Astrocyte (in vitro differentiated cells and primary cell): Measurements from ENCODE around the gene CKLF. TPM values are rescaled to one million over a fixed set of nuclear protein-coding genes. Genes with fewer than 3 reads are reported as not detected.

Source experiments
- DNase-seq: peaks from one replicate; pipeline ENCODE4 v3.0.0-alpha.2; 2010; ENCODE audit warnings: low read depth
- FAIRE-seq: peaks from 2 replicates; lab custom pipeline; 2011; peaks lifted over from hg19 to GRCh38; lab: Jason Lieb, UNC
- H2AFZ ChIP-seq: 2 replicates; pipeline ENCODE4 v1.6.0; 2012; ENCODE audit warnings: low read depth, low read length, inconsistent platforms
- H3K27ac ChIP-seq: 2 replicates; pipeline ENCODE4 v1.5.1; 2011; ENCODE audit warnings: low read depth, low read length, inconsistent platforms
- H3K27me3 ChIP-seq: 2 replicates; pipeline ENCODE4 v1.6.0; 2011; ENCODE audit warnings: low read length, inconsistent platforms; ENCODE audit not compliant: insufficient read depth
- H3K36me3 ChIP-seq: 2 replicates; pipeline ENCODE4 v1.5.1; 2011; ENCODE audit warnings: low read length, inconsistent platforms; ENCODE audit not compliant: insufficient read depth
- H3K4me1 ChIP-seq: 2 replicates; pipeline ENCODE4 v1.5.1; 2011; ENCODE audit warnings: low read length, inconsistent platforms; ENCODE audit not compliant: insufficient read depth
- H3K4me2 ChIP-seq: 2 replicates; pipeline ENCODE4 v1.6.0; 2012; ENCODE audit warnings: low read length, inconsistent platforms
- H3K4me3 ChIP-seq: 2 replicates; pipeline ENCODE4 v1.5.1; 2011; ENCODE audit warnings: low read depth, mild to moderate bottlenecking, low read length, inconsistent platforms; ENCODE audit not compliant: insufficient read depth
- H3K79me2 ChIP-seq: 2 replicates; pipeline ENCODE4 v1.6.0; 2012; ENCODE audit warnings: mild to moderate bottlenecking, low read length, inconsistent platforms; ENCODE audit not compliant: insufficient read depth
- H3K9ac ChIP-seq: 2 replicates; pipeline ENCODE4 v1.6.0; 2012; ENCODE audit warnings: mild to moderate bottlenecking, low read length, inconsistent platforms
- H3K9me3 ChIP-seq: 2 replicates; pipeline ENCODE4 v1.5.1; 2012; ENCODE audit warnings: low read depth, mild to moderate bottlenecking, low read length, inconsistent platforms; ENCODE audit not compliant: insufficient read depth
- H4K20me1 ChIP-seq: 2 replicates; pipeline ENCODE4 v1.6.0; 2012; ENCODE audit warnings: low read length, inconsistent platforms; ENCODE audit not compliant: insufficient read depth
- H3K27ac Mint-ChIP-seq: one replicate; pipeline ENCODE4 v1.8.0; 2021; ENCODE audit warnings: mild to moderate bottlenecking, mixed read lengths; ENCODE audit not compliant: unreplicated experiment
- H3K27me3 Mint-ChIP-seq: one replicate; pipeline ENCODE4 v1.8.0; 2021; ENCODE audit warnings: low read depth, mixed read lengths; ENCODE audit not compliant: unreplicated experiment
- H3K36me3 Mint-ChIP-seq: one replicate; pipeline ENCODE4 v1.8.0; 2021; ENCODE audit warnings: low read depth, mixed read lengths; ENCODE audit not compliant: unreplicated experiment
- H3K4me1 Mint-ChIP-seq: one replicate; pipeline ENCODE4 v1.8.0; 2021; ENCODE audit warnings: low read depth, mixed read lengths; ENCODE audit not compliant: unreplicated experiment
- H3K4me3 Mint-ChIP-seq: one replicate; pipeline ENCODE4 v1.8.0; 2021; ENCODE audit warnings: mild to moderate bottlenecking, moderate library complexity, mixed read lengths; ENCODE audit not compliant: unreplicated experiment
- H3K9me3 Mint-ChIP-seq: one replicate; pipeline ENCODE4 v1.8.0; 2021; ENCODE audit warnings: mild to moderate bottlenecking, mixed read lengths; ENCODE audit not compliant: unreplicated experiment
- EZH2 ChIP-seq: IDR thresholded peaks from 2 replicates; pipeline ENCODE4 v1.6.1; 2012; ENCODE audit warnings: mild to moderate bottlenecking, low read length, inconsistent platforms; ENCODE audit not compliant: insufficient read depth
- total RNA-seq: library from RNA; stranded (reverse); gene quantifications from 2 replicates; pipeline ENCODE4 v1.2.1, GENCODE V29; 2021
- TF ChIP-seq, protein P1 (sequence below): IDR thresholded peaks from 2 replicates; pipeline ENCODE4 v1.5.1; 2011; ENCODE audit warnings: low read depth, mild to moderate bottlenecking, inconsistent platforms, low read length, moderate library complexity; ENCODE audit not compliant: insufficient read depth

The CKLF gene
- total RNA-seq, 1 donor from 2014 or later: 24.5 TPM

DNA sequence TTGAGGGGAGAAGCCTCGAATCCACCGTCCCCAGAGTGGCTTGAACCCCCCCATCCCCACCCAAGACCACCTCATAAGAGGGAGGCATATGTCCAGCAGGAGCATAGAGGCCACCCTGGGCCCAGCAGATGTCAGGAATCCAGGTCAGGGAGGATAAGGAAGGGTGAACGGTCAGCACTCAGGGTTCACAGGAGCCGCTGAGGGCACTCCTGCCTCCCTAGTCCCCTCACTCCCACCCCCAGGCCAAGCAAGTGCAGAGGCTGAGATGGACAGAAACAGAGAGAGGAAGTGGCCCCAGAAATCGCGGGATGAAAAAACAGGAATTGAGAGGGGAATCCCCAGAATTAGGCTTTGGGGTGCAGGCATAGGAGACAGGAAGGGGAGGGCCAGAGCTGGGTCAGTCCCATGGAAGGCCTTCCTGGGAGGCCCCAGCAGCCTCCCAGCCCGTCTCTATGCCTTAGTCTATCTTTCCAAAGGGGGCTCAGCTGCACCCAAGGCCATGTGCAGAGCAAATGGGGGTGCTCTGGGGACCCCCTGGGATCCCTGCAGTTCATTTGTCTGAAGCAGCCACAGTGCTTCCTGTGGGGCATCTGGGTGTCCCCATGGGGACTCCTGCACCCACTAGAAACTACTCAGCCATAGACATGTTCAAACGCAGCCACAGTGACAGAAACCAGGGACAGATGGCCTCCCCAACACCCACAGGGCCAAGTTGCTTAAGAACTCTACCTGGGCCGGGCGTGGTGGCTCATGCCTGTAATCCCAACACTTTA lies 53.8 kb downstream of the CKLF start:
- H3K4me3 Mint-ChIP-seq: peak overlapping the region; percentile 83
- peak overlapping the region; percentile 65 for H3K27ac ChIP-seq
- H3K4me2 ChIP-seq: peak overlapping the region; percentile 97
- H3K27me3 ChIP-seq: no peaks in the 10 kb centered on the region
- peak overlapping the region; percentile 63 for H3K4me3 ChIP-seq
- peaks cover 32% of the 10 kb centered on the region for H3K4me1 ChIP-seq
- peaks cover 3% of the 10 kb centered on the region for H3K9me3 ChIP-seq
- peaks cover 15% of the 10 kb centered on the region for H3K36me3 ChIP-seq
- no peak overlapping the region for H2AFZ ChIP-seq
- FAIRE-seq (no peak), DNase-seq (no peak)
- TF ChIP-seq, protein P1, sequence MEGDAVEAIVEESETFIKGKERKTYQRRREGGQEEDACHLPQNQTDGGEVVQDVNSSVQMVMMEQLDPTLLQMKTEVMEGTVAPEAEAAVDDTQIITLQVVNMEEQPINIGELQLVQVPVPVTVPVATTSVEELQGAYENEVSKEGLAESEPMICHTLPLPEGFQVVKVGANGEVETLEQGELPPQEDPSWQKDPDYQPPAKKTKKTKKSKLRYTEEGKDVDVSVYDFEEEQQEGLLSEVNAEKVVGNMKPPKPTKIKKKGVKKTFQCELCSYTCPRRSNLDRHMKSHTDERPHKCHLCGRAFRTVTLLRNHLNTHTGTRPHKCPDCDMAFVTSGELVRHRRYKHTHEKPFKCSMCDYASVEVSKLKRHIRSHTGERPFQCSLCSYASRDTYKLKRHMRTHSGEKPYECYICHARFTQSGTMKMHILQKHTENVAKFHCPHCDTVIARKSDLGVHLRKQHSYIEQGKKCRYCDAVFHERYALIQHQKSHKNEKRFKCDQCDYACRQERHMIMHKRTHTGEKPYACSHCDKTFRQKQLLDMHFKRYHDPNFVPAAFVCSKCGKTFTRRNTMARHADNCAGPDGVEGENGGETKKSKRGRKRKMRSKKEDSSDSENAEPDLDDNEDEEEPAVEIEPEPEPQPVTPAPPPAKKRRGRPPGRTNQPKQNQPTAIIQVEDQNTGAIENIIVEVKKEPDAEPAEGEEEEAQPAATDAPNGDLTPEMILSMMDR: no peak
- no peak for TF ChIP-seq EZH2
- peaks cover 51% of the 10 kb centered on the region for H4K20me1 ChIP-seq
- H3K9ac ChIP-seq: peak overlapping the region; percentile 87
- no peak overlapping the region for H3K27ac Mint-ChIP-seq
- H3K4me1 Mint-ChIP-seq: peaks cover 12% of the 10 kb centered on the region
- peaks cover 11% of the 10 kb centered on the region for H3K36me3 Mint-ChIP-seq
- no peaks in the 10 kb centered on the region for H3K27me3 Mint-ChIP-seq
- peaks cover 48% of the 10 kb centered on the region for H3K79me2 ChIP-seq
- H3K9me3 Mint-ChIP-seq: no peaks in the 10 kb centered on the region

- H2AFZ ChIP-seq: no peak overlapping the region
- peaks cover 25% of the 10 kb centered on the region for H3K36me3 ChIP-seq
- Mint-ChIP-seq H3K36me3 (peaks cover 16% of the 10 kb centered on the region), H3K4me3 (peak overlapping the region; percentile 27), H3K4me1 (peaks cover 12% of the 10 kb centered on the region), H3K27me3 (no peaks in the 10 kb centered on the region), H3K9me3 (no peaks in the 10 kb centered on the region), H3K27ac (no peak overlapping the region)
- TF ChIP-seq, protein P1: peak; percentile 94
- no peak for TF ChIP-seq EZH2
- H3K4me3 ChIP-seq: no peak overlapping the region
- peaks cover 31% of the 10 kb centered on the region for H3K4me1 ChIP-seq
- H3K79me2 ChIP-seq: peaks cover 48% of the 10 kb centered on the region
- peaks cover 67% of the 10 kb centered on the region for H4K20me1 ChIP-seq
- peak overlapping the region; percentile 29 for H3K9ac ChIP-seq
- no peaks in the 10 kb centered on the region for H3K27me3 ChIP-seq
- FAIRE-seq (no peak), DNase-seq (peak; percentile 85)
- H3K9me3 ChIP-seq: no peaks in the 10 kb centered on the region
- H3K4me2 ChIP-seq: peak overlapping the region; percentile 59
- H3K27ac ChIP-seq: peak overlapping the region; percentile 17
Observed at GRCh38 chr16:66608241-66609138, 56.1 kb downstream of the CKLF start.
